ENCODE results near the gene POP7. TPM values are rescaled to one million over a fixed set of nuclear protein-coding genes. Genes with fewer than 3 reads are reported as not detected.

The POP7 gene
- total RNA-seq, 1 donor from 2014 or later: 20.2 TPM

DNA sequence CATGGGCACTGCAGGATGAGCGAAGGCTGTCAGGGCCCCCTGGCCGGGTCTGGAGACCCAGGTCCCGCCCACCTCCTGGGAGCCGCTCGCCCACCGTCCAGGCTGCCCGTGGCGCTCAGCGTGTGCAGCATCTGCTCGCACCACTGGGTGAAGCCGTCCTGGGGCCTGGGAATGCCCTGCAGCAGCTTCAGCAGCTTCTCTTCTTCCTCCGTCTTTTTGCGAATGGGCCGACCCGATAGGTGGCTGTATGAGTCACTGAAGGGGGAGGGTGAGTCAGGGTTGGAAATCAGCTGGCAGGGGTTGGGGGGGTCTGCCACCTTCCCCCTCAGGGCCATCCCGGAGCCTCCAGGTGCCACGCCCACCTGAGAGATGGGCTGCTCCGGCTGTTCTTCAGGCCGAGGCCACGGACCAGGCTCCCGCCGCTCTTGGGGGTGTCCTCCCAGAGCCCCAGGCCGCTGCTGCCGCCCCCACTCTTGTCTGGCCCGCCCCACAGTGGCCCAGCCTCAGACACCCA lies 23.6 kb upstream of the POP7 start:
- intact Hi-C loops (cut with DNase I): loop anchor here (10.0 kb wide), 3 partner anchors 67 to 207 kb away; partner anchors contain the start of genes MOSPD3 and TSC22D4

DNA sequence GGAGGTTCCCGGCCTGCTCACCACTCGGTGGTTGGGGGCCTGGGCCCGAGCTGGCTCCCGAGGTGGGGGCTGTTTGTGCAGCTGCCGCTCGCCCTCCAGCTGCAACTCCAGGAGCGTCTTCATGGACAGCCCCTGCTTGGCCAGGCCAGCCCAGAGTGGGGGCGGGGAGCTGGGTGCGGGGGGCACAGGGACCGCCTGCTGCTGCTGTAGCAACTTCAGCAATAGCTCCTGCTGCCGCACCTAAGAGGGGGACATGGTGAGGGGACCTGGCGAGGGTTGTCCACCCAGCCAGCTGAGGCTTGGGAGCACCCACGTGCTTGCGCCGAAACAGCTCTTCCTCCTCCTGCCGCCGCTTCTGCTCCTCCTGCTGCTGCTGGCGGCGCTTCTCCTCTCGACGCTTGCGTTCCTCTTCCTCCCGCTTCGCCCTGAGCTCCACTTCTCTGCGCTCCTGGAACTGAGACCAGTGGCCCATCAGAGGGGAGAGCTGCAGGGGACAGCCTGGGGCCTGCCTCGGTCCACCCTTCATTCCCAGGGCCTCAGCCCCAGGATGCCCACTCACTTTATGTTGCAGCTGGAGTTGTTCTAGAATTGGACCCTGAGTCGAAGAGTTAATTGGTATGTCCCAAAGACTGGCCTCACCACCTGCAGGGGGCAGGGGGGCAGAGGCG lies 22.8 kb upstream of the POP7 start:
- TF ChIP-seq, protein P1, sequence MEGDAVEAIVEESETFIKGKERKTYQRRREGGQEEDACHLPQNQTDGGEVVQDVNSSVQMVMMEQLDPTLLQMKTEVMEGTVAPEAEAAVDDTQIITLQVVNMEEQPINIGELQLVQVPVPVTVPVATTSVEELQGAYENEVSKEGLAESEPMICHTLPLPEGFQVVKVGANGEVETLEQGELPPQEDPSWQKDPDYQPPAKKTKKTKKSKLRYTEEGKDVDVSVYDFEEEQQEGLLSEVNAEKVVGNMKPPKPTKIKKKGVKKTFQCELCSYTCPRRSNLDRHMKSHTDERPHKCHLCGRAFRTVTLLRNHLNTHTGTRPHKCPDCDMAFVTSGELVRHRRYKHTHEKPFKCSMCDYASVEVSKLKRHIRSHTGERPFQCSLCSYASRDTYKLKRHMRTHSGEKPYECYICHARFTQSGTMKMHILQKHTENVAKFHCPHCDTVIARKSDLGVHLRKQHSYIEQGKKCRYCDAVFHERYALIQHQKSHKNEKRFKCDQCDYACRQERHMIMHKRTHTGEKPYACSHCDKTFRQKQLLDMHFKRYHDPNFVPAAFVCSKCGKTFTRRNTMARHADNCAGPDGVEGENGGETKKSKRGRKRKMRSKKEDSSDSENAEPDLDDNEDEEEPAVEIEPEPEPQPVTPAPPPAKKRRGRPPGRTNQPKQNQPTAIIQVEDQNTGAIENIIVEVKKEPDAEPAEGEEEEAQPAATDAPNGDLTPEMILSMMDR (IDR thresholded peaks at IDR 0.05): no peak
- Histone ChIP-seq H3K9me3 (no peaks in the 10 kb centered on the region), H3K4me3 (no peak overlapping the region), H3K27me3 (no peaks in the 10 kb centered on the region), H3K27ac (no peak overlapping the region), H3K4me1 (peaks cover 8% of the 10 kb centered on the region), H3K36me3 (peaks cover 97% of the 10 kb centered on the region)
- intact Hi-C loops (cut with DNase I): loop anchor here (10.0 kb wide), 3 partner anchors 68 to 208 kb away; partner anchors contain the start of genes MOSPD3 and TSC22D4
- ATAC-seq (no peak), DNase-seq (no peak)

More for the DNA sequence above, 23.6 kb upstream of the POP7 start:
- no peak overlapping the region for H3K4me3 ChIP-seq
- no peaks in the 10 kb centered on the region for H3K9me3 ChIP-seq
- TF ChIP-seq, protein P1 (IDR thresholded peaks at IDR 0.05): no peak
- H3K27me3 ChIP-seq: no peaks in the 10 kb centered on the region
- H3K27ac ChIP-seq: no peak overlapping the region
- ATAC-seq (no peak), DNase-seq (peak; percentile 66)
- H3K36me3 ChIP-seq: peaks cover 97% of the 10 kb centered on the region
- peaks cover 8% of the 10 kb centered on the region for H3K4me1 ChIP-seq

DNA sequence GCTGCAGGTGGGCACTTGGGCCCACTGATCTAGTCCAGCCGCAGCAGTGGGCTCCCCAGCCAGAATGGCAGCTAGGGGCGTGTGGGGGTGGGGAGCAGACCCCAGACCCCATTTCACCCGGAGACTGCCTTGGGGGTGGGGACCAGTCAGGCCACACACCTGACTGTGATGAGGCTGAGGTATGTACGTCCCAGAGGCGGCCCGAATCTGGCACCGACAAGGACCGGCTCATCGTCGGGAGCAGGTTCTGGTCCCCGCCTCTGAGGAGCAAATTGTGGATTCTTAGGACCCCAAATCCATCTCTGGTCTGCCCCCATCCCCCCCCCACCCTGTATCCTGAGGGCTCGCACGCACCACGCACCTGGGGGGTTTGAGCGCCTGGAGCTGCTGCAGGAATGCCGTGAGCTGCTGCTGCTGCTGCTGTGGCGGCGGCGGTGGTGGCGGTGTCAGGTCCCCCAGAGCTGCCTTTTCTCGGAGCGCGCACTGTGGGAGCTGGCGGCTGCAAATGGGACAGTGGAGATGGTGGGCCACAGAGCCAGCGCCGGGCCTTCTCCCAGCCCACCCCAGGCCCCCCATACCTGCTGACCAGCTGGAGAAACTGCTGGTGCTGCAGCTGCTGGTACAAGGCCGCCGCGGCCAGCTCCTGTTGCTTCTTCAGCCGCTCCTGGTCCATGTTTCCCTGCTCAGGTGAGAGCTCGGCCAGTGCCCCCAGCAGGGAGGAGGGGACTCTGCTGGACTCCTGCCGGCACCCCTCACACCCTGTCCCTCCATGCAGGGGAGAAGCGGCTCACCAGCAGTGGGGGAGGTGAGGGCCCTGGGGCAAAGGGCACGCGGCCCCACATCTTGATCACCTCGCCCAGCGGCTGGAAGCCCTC lies 22.0 kb upstream of the POP7 start:
- no peaks in the 10 kb centered on the region for H3K9me3 ChIP-seq
- H3K27ac ChIP-seq: no peak overlapping the region
- intact Hi-C loops (cut with DNase I): loop anchor here (10.0 kb wide), 3 partner anchors 69 to 209 kb away; partner anchors contain the start of genes MOSPD3 and TSC22D4
- peaks cover 8% of the 10 kb centered on the region for H3K4me1 ChIP-seq
- TF ChIP-seq, protein P1 (IDR thresholded peaks at IDR 0.05): no peak
- H3K36me3 ChIP-seq: peaks cover 92% of the 10 kb centered on the region
- H3K4me3 ChIP-seq: no peak overlapping the region
- no peak for DNase-seq
- no peaks in the 10 kb centered on the region for H3K27me3 ChIP-seq
- ATAC-seq: no peak

DNA sequence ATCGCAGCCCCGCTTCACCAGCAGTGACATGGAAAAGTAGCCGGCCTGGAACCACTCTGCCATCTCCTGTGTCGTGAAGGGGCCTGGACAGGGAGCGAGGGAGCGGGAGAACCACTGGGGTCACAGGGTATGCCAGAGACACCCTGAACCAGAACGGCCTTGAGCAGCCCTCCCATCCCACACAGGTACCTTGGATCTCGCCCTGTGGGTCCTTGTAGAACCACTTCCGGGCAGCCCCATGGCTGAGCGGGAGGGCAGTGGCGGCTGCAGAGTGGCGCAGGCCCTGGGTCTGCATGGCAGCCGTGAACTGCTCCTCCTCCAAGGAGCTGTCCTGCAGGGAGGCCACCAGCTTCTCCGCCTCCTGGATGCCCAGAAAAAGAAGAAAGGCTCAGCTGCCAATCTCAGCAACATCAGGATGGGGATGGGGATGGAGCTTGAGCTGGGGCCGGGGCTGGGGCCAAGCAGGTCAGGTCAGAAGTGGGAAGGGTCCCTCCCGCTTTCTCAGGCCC lies 21.3 kb upstream of the POP7 start:
- intact Hi-C loops (cut with DNase I): loop anchor here (10.0 kb wide), 3 partner anchors 70 to 210 kb away; partner anchors contain the start of genes MOSPD3 and TSC22D4
- TF ChIP-seq, protein P1 (IDR thresholded peaks at IDR 0.05): no peak
- Histone ChIP-seq H3K4me1 (peaks cover 3% of the 10 kb centered on the region), H3K36me3 (peaks cover 85% of the 10 kb centered on the region), H3K9me3 (no peaks in the 10 kb centered on the region), H3K4me3 (no peak overlapping the region), H3K27me3 (no peaks in the 10 kb centered on the region), H3K27ac (no peak overlapping the region)
- ATAC-seq (no peak), DNase-seq (no peak)

DNA sequence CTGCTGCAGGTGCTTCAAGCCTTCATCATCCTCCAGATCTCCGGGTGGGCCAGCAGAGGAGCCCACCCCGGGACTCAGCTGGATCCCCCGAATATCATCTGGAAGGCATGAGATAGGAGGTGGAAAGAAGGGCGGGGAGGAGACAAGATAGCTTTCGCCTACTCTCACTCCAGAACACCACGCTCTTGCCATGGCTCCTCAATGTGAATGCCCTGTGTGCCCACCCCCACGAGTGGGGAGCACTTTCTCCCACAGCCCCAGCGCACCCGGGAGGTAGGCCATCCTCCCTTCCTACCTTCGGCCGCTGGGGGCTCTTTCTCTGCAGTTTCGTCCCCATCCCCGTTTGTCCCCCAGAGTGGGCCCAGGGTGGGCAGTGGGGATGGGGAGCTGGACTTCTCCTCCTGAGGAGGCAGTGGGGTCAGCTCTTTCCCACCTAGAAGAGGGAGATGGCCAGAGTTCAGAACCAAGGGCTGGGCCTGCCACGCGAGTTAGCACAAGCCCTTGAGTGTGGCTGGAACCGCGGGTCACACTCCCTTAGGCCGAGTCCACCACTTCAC lies 20.8 kb upstream of the POP7 start:
- Histone ChIP-seq H3K27ac (no peak overlapping the region), H3K9me3 (no peaks in the 10 kb centered on the region), H3K36me3 (peaks cover 80% of the 10 kb centered on the region), H3K4me3 (no peak overlapping the region), H3K27me3 (no peaks in the 10 kb centered on the region), H3K4me1 (no peaks in the 10 kb centered on the region)
- TF ChIP-seq, protein P1 (IDR thresholded peaks at IDR 0.05): no peak
- ATAC-seq (no peak), DNase-seq (no peak)
- intact Hi-C loops (cut with DNase I): loop anchor here (10.0 kb wide), 3 partner anchors 70 to 210 kb away; partner anchors contain the start of genes MOSPD3 and TSC22D4
